Right lobe of liver (tissue), 4 donors: ENCODE measurements around the gene C6orf62.

Source experiments
- CTCF ChIP-seq, 4 donors: fragments of 200-600 bp in 3 of 4; fragments of 450-650 bp in 1 of 4; IDR thresholded peaks; one replicate each; pipeline versions ENCODE4 v1.5.1 to v1.8.0; 2016 to 2022; ENCODE audit warnings: antibody characterized with exemption in 4 of 4, mild to moderate bottlenecking in 2 of 4
- POLR2A ChIP-seq: fragments of 450-650 bp; IDR thresholded peaks from one replicate; pipeline ENCODE4 v1.6.1; 2017; ENCODE audit warnings: antibody characterized with exemption, mild to moderate bottlenecking
- donor health status: DM: no; HTN: no; CAD: no.
- donor health status: DM: no; HTN: no; CAD: no.
- donor health status: DM: no; HTN: yes; CAD: no.

GRCh38 chr6:24689964-24690363 lies 29.0 kb downstream of the C6orf62 start:
- TF ChIP-seq POLR2A, result no peak
- TF ChIP-seq CTCF (IDR thresholded peaks at IDR 0.05), result no peak
